WTC11 (cell line): Measurements from ENCODE around the gene SRSF3. TPM values are rescaled to one million over a fixed set of nuclear protein-coding genes. Genes with fewer than 3 reads are reported as not detected.

Experiments
- ATAC-seq: fragments of 200-7000 bp; cut with Tn5 transposase; 2 replicates; pipeline ENCODE4 v1.10.0; 2021; ENCODE audit warnings: mild to moderate bottlenecking, moderate library complexity
- CTCF ChIA-PET: fragments of 300-600 bp; sonication (Branson Sonifier 250); formaldehyde crosslinking; loops from one replicate; lab custom pipeline; 2021; ENCODE audit warnings: antibody characterized with exemption; lab: Charles Lee
- POLR2A ChIA-PET: fragments of 350-600 bp; sonication (Branson Sonifier 250); formaldehyde crosslinking; loops from one replicate; lab custom pipeline; 2021; ENCODE audit warnings: antibody characterized with exemption; lab: Charles Lee
- DNase-seq: peaks from one replicate; pipeline ENCODE4 v3.0.0; 2021; ENCODE audit warnings: low spot score
- H3K27ac Mint-ChIP-seq: 2 replicates; pipeline ENCODE4 v1.8.0; 2021; ENCODE audit warnings: mixed read lengths
- H3K27me3 Mint-ChIP-seq: 2 replicates; pipeline ENCODE4 v1.8.0; 2021; ENCODE audit warnings: low read depth, mild to moderate bottlenecking, moderate library complexity, mixed read lengths
- H3K36me3 Mint-ChIP-seq: 2 replicates; pipeline ENCODE4 v1.8.0; 2021; ENCODE audit warnings: mixed read lengths
- H3K4me1 Mint-ChIP-seq: 2 replicates; pipeline ENCODE4 v1.8.0; 2022; ENCODE audit warnings: mixed read lengths
- H3K4me3 Mint-ChIP-seq: 2 replicates; pipeline ENCODE4 v1.8.0; 2021; ENCODE audit warnings: mild to moderate bottlenecking, moderate library complexity, mixed read lengths
- H3K9me3 Mint-ChIP-seq: 2 replicates; pipeline ENCODE4 v1.8.0; 2021; ENCODE audit warnings: mixed read lengths
- ATF1 ChIP-seq: sonication (generic); formaldehyde crosslinking; IDR thresholded peaks from 2 replicates; pipeline ENCODE4 v1.8.1; 2023; ENCODE audit warnings: mild to moderate bottlenecking, moderate library complexity, missing genetic modification reagents
- FOXK1 ChIP-seq: sonication (generic); formaldehyde crosslinking; IDR thresholded peaks from 2 replicates; pipeline ENCODE4 v1.8.0; 2022; ENCODE audit warnings: mild to moderate bottlenecking, moderate library complexity, missing genetic modification reagents
- GRHL2 ChIP-seq: fragments of 250-450 bp; sonication (Bioruptor Pico); IDR thresholded peaks from 2 replicates; pipeline ENCODE4 v1.8.0; 2022; ENCODE audit warnings: mild to moderate bottlenecking, moderate library complexity; ENCODE audit not compliant: insufficient replicate concordance, severe bottlenecking
- HMGA2 ChIP-seq: fragments of 250-450 bp; sonication (Bioruptor Pico); IDR thresholded peaks from 2 replicates; pipeline ENCODE4 v1.4.0; 2021; ENCODE audit warnings: mild to moderate bottlenecking, moderate library complexity
- NFE2L1 ChIP-seq: sonication (generic); formaldehyde crosslinking; IDR thresholded peaks from 2 replicates; pipeline ENCODE4 v1.8.1; 2023; ENCODE audit warnings: missing genetic modification reagents
- NR3C1 ChIP-seq: sonication (generic); formaldehyde crosslinking; conservative IDR thresholded peaks from 2 replicates; pipeline ENCODE4 v1.8.1; 2023; ENCODE audit warnings: low read depth, mild to moderate bottlenecking, missing genetic modification reagents
- PRRX2 ChIP-seq: fragments of 250-450 bp; sonication (Bioruptor Pico); IDR thresholded peaks from 2 replicates; pipeline ENCODE4 v1.8.0; 2021; ENCODE audit warnings: mild to moderate bottlenecking
- RORB ChIP-seq: fragments of 250-450 bp; sonication (Bioruptor Pico); IDR thresholded peaks from 2 replicates; pipeline ENCODE4 v1.9.0; 2021; ENCODE audit warnings: mild to moderate bottlenecking
- SMAD4 ChIP-seq: sonication (generic); formaldehyde crosslinking; IDR thresholded peaks from 2 replicates; pipeline ENCODE4 v1.8.0; 2022; ENCODE audit warnings: mild to moderate bottlenecking, missing genetic modification reagents
- TCF7 ChIP-seq: sonication (generic); formaldehyde crosslinking; IDR thresholded peaks from 2 replicates; pipeline ENCODE4 v1.8.0; 2022; ENCODE audit warnings: mild to moderate bottlenecking, low read depth, missing genetic modification reagents, moderate library complexity
- ZNF317 ChIP-seq: sonication (generic); formaldehyde crosslinking; IDR thresholded peaks from 2 replicates; pipeline ENCODE4 v1.8.1; 2023; ENCODE audit warnings: low read depth, mild to moderate bottlenecking, moderate library complexity, missing genetic modification reagents, borderline replicate concordance
- total RNA-seq: library from RNA; stranded (reverse); gene quantifications from 3 replicates; pipeline ENCODE4 v1.2.3, GENCODE V29; 2021
- TF ChIP-seq, protein P1 (sequence below): sonication (generic); formaldehyde crosslinking; IDR thresholded peaks from 2 replicates; pipeline ENCODE4 v1.8.1; 2023; ENCODE audit warnings: mild to moderate bottlenecking, missing genetic modification reagents
- TF ChIP-seq, protein P2 (sequence below): sonication (generic); formaldehyde crosslinking; IDR thresholded peaks from 2 replicates; pipeline ENCODE4 v1.8.1; 2022; ENCODE audit warnings: mild to moderate bottlenecking, missing genetic modification reagents, moderate library complexity, borderline replicate concordance
- TF ChIP-seq, protein P3 (sequence below): sonication (generic); formaldehyde crosslinking; IDR thresholded peaks from 2 replicates; pipeline ENCODE4 v1.8.0; 2022; ENCODE audit warnings: mild to moderate bottlenecking, missing genetic modification reagents
- TF ChIP-seq, protein P4 (sequence below): sonication (generic); formaldehyde crosslinking; IDR thresholded peaks from 2 replicates; pipeline ENCODE4 v1.8.1; 2022; ENCODE audit warnings: missing genetic modification reagents, borderline replicate concordance
- TF ChIP-seq, protein P5 (sequence below): sonication (generic); formaldehyde crosslinking; IDR thresholded peaks from 2 replicates; pipeline ENCODE4 v1.8.0; 2022; ENCODE audit warnings: mild to moderate bottlenecking, missing genetic modification reagents
- TF ChIP-seq, protein P6 (sequence below): fragments of 250-450 bp; sonication (Bioruptor Pico); IDR thresholded peaks from 2 replicates; pipeline ENCODE4 v1.9.0; 2021; ENCODE audit warnings: mild to moderate bottlenecking
- TF ChIP-seq, protein P7 (sequence below): sonication (generic); formaldehyde crosslinking; IDR thresholded peaks from 2 replicates; pipeline ENCODE4 v1.8.0; 2022; ENCODE audit warnings: missing genetic modification reagents
- TF ChIP-seq, protein P8 (sequence below): sonication (generic); formaldehyde crosslinking; IDR thresholded peaks from 2 replicates; pipeline ENCODE4 v1.8.1; 2022; ENCODE audit warnings: low read depth, mild to moderate bottlenecking, moderate library complexity, missing genetic modification reagents, borderline replicate concordance

The SRSF3 gene
- total RNA-seq, 1 experiment from 2014 or later: 554 TPM

DNA sequence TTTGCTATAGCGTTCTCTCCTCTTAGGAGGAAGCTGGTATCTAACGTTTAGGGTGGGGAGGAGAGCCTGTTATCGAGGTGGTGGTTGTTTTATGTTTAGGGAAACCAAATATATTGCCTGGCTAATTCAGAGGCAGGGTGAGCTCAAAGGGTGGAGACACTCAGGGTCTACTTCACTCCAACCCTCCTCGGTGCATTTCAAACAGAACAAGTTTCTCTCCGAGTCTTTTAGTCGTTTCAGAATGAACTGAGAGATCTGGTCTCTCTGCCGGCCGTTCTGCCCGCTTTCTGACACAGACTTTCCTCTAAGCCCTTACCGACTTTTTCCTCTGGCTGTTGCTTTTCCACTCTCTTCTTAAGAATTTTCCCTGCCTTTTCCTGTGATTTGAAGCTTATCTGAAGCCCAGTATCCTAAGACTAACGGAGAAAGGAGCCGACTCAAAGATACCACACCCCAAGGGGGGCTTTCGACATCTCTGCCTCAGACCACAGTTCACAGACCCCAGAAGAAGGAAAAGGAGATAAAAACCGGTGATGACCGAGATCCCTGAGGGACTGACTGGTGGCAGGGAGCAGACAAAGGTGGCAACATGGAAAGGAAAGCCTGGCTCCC lies 47.7 kb upstream of the SRSF3 start:
- ATAC-seq: no peak
- no peaks in the 10 kb centered on the region for H3K9me3 Mint-ChIP-seq
- POLR2A ChIA-PET: interaction anchor here (0.5 kb wide), 1 partner anchor 16 kb away, joined by 3 read pairs; no protein-coding TSS in a partner anchor

More for the DNA sequence above, 47.7 kb upstream of the SRSF3 start:
- Mint-ChIP-seq H3K4me1 (peaks cover 25% of the 10 kb centered on the region), H3K4me3 (peak overlapping the region; percentile 90), H3K27me3 (no peaks in the 10 kb centered on the region; the same call in 1 of the 2 replicates), H3K36me3 (peaks cover 9% of the 10 kb centered on the region), H3K27ac (peak overlapping the region; percentile 90)
- CTCF ChIA-PET: no interaction called here
- TF ChIP-seq, protein P1, sequence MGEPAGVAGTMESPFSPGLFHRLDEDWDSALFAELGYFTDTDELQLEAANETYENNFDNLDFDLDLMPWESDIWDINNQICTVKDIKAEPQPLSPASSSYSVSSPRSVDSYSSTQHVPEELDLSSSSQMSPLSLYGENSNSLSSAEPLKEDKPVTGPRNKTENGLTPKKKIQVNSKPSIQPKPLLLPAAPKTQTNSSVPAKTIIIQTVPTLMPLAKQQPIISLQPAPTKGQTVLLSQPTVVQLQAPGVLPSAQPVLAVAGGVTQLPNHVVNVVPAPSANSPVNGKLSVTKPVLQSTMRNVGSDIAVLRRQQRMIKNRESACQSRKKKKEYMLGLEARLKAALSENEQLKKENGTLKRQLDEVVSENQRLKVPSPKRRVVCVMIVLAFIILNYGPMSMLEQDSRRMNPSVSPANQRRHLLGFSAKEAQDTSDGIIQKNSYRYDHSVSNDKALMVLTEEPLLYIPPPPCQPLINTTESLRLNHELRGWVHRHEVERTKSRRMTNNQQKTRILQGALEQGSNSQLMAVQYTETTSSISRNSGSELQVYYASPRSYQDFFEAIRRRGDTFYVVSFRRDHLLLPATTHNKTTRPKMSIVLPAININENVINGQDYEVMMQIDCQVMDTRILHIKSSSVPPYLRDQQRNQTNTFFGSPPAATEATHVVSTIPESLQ (CRISPR knock-in tag): no peak
- TF ChIP-seq, protein P2, sequence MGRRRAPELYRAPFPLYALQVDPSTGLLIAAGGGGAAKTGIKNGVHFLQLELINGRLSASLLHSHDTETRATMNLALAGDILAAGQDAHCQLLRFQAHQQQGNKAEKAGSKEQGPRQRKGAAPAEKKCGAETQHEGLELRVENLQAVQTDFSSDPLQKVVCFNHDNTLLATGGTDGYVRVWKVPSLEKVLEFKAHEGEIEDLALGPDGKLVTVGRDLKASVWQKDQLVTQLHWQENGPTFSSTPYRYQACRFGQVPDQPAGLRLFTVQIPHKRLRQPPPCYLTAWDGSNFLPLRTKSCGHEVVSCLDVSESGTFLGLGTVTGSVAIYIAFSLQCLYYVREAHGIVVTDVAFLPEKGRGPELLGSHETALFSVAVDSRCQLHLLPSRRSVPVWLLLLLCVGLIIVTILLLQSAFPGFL (CRISPR knock-in tag): no peak
- TF ChIP-seq, protein P3, sequence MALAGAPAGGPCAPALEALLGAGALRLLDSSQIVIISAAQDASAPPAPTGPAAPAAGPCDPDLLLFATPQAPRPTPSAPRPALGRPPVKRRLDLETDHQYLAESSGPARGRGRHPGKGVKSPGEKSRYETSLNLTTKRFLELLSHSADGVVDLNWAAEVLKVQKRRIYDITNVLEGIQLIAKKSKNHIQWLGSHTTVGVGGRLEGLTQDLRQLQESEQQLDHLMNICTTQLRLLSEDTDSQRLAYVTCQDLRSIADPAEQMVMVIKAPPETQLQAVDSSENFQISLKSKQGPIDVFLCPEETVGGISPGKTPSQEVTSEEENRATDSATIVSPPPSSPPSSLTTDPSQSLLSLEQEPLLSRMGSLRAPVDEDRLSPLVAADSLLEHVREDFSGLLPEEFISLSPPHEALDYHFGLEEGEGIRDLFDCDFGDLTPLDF (CRISPR knock-in tag): no peak
- TF ChIP-seq, protein P4, sequence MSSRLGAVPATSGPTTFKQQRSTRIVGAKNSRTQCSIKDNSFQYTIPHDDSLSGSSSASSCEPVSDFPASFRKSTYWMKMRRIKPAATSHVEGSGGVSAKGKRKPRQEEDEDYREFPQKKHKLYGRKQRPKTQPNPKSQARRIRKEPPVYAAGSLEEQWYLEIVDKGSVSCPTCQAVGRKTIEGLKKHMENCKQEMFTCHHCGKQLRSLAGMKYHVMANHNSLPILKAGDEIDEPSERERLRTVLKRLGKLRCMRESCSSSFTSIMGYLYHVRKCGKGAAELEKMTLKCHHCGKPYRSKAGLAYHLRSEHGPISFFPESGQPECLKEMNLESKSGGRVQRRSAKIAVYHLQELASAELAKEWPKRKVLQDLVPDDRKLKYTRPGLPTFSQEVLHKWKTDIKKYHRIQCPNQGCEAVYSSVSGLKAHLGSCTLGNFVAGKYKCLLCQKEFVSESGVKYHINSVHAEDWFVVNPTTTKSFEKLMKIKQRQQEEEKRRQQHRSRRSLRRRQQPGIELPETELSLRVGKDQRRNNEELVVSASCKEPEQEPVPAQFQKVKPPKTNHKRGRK: no peak
- no peak for TF ChIP-seq RORB (CRISPR knock-in tag)
- TF ChIP-seq, protein P5, sequence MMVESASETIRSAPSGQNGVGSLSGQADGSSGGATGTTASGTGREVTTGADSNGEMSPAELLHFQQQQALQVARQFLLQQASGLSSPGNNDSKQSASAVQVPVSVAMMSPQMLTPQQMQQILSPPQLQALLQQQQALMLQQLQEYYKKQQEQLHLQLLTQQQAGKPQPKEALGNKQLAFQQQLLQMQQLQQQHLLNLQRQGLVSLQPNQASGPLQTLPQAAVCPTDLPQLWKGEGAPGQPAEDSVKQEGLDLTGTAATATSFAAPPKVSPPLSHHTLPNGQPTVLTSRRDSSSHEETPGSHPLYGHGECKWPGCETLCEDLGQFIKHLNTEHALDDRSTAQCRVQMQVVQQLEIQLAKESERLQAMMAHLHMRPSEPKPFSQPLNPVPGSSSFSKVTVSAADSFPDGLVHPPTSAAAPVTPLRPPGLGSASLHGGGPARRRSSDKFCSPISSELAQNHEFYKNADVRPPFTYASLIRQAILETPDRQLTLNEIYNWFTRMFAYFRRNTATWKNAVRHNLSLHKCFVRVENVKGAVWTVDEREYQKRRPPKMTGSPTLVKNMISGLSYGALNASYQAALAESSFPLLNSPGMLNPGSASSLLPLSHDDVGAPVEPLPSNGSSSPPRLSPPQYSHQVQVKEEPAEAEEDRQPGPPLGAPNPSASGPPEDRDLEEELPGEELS (CRISPR knock-in tag): no peak
- no peak for TF ChIP-seq FOXK1
- TF ChIP-seq HMGA2 (CRISPR knock-in tag): no peak
- TF ChIP-seq, protein P6, sequence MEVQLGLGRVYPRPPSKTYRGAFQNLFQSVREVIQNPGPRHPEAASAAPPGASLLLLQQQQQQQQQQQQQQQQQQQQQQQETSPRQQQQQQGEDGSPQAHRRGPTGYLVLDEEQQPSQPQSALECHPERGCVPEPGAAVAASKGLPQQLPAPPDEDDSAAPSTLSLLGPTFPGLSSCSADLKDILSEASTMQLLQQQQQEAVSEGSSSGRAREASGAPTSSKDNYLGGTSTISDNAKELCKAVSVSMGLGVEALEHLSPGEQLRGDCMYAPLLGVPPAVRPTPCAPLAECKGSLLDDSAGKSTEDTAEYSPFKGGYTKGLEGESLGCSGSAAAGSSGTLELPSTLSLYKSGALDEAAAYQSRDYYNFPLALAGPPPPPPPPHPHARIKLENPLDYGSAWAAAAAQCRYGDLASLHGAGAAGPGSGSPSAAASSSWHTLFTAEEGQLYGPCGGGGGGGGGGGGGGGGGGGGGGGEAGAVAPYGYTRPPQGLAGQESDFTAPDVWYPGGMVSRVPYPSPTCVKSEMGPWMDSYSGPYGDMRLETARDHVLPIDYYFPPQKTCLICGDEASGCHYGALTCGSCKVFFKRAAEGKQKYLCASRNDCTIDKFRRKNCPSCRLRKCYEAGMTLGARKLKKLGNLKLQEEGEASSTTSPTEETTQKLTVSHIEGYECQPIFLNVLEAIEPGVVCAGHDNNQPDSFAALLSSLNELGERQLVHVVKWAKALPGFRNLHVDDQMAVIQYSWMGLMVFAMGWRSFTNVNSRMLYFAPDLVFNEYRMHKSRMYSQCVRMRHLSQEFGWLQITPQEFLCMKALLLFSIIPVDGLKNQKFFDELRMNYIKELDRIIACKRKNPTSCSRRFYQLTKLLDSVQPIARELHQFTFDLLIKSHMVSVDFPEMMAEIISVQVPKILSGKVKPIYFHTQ: no peak
- TF ChIP-seq, protein P7, sequence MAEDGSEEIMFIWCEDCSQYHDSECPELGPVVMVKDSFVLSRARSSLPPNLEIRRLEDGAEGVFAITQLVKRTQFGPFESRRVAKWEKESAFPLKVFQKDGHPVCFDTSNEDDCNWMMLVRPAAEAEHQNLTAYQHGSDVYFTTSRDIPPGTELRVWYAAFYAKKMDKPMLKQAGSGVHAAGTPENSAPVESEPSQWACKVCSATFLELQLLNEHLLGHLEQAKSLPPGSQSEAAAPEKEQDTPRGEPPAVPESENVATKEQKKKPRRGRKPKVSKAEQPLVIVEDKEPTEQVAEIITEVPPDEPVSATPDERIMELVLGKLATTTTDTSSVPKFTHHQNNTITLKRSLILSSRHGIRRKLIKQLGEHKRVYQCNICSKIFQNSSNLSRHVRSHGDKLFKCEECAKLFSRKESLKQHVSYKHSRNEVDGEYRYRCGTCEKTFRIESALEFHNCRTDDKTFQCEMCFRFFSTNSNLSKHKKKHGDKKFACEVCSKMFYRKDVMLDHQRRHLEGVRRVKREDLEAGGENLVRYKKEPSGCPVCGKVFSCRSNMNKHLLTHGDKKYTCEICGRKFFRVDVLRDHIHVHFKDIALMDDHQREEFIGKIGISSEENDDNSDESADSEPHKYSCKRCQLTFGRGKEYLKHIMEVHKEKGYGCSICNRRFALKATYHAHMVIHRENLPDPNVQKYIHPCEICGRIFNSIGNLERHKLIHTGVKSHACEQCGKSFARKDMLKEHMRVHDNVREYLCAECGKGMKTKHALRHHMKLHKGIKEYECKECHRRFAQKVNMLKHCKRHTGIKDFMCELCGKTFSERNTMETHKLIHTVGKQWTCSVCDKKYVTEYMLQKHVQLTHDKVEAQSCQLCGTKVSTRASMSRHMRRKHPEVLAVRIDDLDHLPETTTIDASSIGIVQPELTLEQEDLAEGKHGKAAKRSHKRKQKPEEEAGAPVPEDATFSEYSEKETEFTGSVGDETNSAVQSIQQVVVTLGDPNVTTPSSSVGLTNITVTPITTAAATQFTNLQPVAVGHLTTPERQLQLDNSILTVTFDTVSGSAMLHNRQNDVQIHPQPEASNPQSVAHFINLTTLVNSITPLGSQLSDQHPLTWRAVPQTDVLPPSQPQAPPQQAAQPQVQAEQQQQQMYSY (CRISPR knock-in tag): no peak
- no peak for TF ChIP-seq ATF1 (CRISPR knock-in tag)
- TF ChIP-seq PRRX2 (CRISPR knock-in tag): no peak
- no peak for TF ChIP-seq ZNF317 (CRISPR knock-in tag)
- TF ChIP-seq, protein P8, sequence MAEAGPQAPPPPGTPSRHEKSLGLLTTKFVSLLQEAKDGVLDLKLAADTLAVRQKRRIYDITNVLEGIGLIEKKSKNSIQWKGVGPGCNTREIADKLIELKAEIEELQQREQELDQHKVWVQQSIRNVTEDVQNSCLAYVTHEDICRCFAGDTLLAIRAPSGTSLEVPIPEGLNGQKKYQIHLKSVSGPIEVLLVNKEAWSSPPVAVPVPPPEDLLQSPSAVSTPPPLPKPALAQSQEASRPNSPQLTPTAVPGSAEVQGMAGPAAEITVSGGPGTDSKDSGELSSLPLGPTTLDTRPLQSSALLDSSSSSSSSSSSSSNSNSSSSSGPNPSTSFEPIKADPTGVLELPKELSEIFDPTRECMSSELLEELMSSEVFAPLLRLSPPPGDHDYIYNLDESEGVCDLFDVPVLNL (CRISPR knock-in tag): no peak
- no peak for TF ChIP-seq SMAD4 (CRISPR knock-in tag)
- no peak for TF ChIP-seq NFE2L1 (CRISPR knock-in tag)
- TF ChIP-seq NR3C1 (CRISPR knock-in tag): no peak
- TF ChIP-seq GRHL2 (CRISPR knock-in tag): no peak
- TF ChIP-seq TCF7: no peak
- DNase-seq: no peak
